Liver (tissue), 9 donors: ENCODE data around the gene FGG. TPM values are rescaled to one million over a fixed set of nuclear protein-coding genes. Genes with fewer than 3 reads are reported as not detected.

Experiments
- DNase-seq: peaks from one replicate; pipeline ENCODE4 v3.0.0-alpha.2; 2017; ENCODE audit warnings: low spot score
- H3K27ac ChIP-seq, 2 donors: one replicate each; pipeline ENCODE4 v1.7.0; 2013; ENCODE audit warnings: inconsistent platforms in 2 of 2, low read length in 2 of 2, control low read depth in 1 of 2, low read depth in 1 of 2, mild to moderate bottlenecking in 1 of 2
- H3K27me3 ChIP-seq, 4 donors: one replicate each; pipeline versions ENCODE4 v1.6.1 to v1.7.0; 2013; ENCODE audit warnings: low read length in 3 of 4, inconsistent platforms in 1 of 4, mild to moderate bottlenecking in 1 of 4, moderate library complexity in 1 of 4; ENCODE audit not compliant: control insufficient read depth in 4 of 4, insufficient read depth in 4 of 4
- H3K36me3 ChIP-seq, 4 donors: one replicate each; pipeline versions ENCODE4 v1.6.1 to v1.7.0; 2013; ENCODE audit warnings: low read length in 3 of 4, mild to moderate bottlenecking in 3 of 4, low read depth in 1 of 4, moderate library complexity in 1 of 4; ENCODE audit not compliant: control insufficient read depth in 4 of 4, insufficient read depth in 3 of 4
- H3K4me1 ChIP-seq, 4 donors: one replicate each; pipeline versions ENCODE4 v1.6.1 to v1.7.0; 2013; ENCODE audit warnings: low read length in 3 of 4, mild to moderate bottlenecking in 3 of 4, moderate library complexity in 1 of 4; ENCODE audit not compliant: control insufficient read depth in 4 of 4, insufficient read depth in 4 of 4
- H3K4me3 ChIP-seq, 3 donors: one replicate each; pipeline versions ENCODE4 v1.6.1 to v1.7.0; 2013; ENCODE audit warnings: low read length in 3 of 3, control low read depth in 1 of 3, low read depth in 1 of 3, mild to moderate bottlenecking in 1 of 3
- H3K9ac ChIP-seq, 2 donors: one replicate each; pipeline ENCODE4 v1.7.0; 2013; ENCODE audit warnings: low read length in 2 of 2, mild to moderate bottlenecking in 2 of 2, moderate library complexity in 2 of 2, control low read depth in 1 of 2, low read depth in 1 of 2
- H3K9me3 ChIP-seq, 4 donors: one replicate each; pipeline versions ENCODE4 v1.6.1 to v1.7.0; 2013; ENCODE audit warnings: low read length in 3 of 4; ENCODE audit not compliant: control insufficient read depth in 4 of 4
- EGR1 ChIP-seq, 2 donors: IDR thresholded peaks; 2 replicates each; pipeline ENCODE4 v1.6.1; 2016 to 2018; ENCODE audit warnings: antibody characterized with exemption in 2 of 2, low read depth in 2 of 2
- GABPA ChIP-seq, 2 donors: IDR thresholded peaks in 1 of 2; conservative IDR thresholded peaks in 1 of 2; 2 replicates each; pipeline ENCODE4 v1.6.1; 2016; ENCODE audit warnings: antibody characterized with exemption in 2 of 2, mild to moderate bottlenecking in 1 of 2, moderate library complexity in 1 of 2
- HNF4A ChIP-seq, 2 donors: conservative IDR thresholded peaks; 2 replicates each; pipeline ENCODE4 v1.6.1; 2016; ENCODE audit warnings: antibody characterized with exemption in 2 of 2, mild to moderate bottlenecking in 2 of 2
- JUND ChIP-seq, 2 donors: IDR thresholded peaks; 2 replicates each; pipeline ENCODE4 v1.6.1; 2016; ENCODE audit warnings: antibody characterized with exemption in 2 of 2
- NR2F2 ChIP-seq: IDR thresholded peaks from 2 replicates; pipeline ENCODE4 v1.6.1; 2016; ENCODE audit warnings: antibody characterized with exemption
- RAD21 ChIP-seq, 2 donors: IDR thresholded peaks; 2 replicates each; pipeline ENCODE4 v1.6.1; 2016; ENCODE audit warnings: antibody characterized with exemption in 2 of 2, mild to moderate bottlenecking in 2 of 2
- REST ChIP-seq: IDR thresholded peaks from 2 replicates; pipeline ENCODE4 v1.6.1; 2016; ENCODE audit warnings: antibody characterized with exemption, mild to moderate bottlenecking
- RXRA ChIP-seq, 2 donors: IDR thresholded peaks; 2 replicates each; pipeline ENCODE4 v1.6.1; 2017 to 2018; ENCODE audit warnings: antibody characterized with exemption in 2 of 2, mild to moderate bottlenecking in 1 of 2
- SP1 ChIP-seq: IDR thresholded peaks from 2 replicates; pipeline ENCODE4 v1.6.1; 2018; ENCODE audit warnings: antibody characterized with exemption, mild to moderate bottlenecking
- TAF1 ChIP-seq: conservative IDR thresholded peaks from 2 replicates; pipeline ENCODE4 v1.6.1; 2016; ENCODE audit warnings: antibody characterized with exemption, mild to moderate bottlenecking
- WGBS: extraction: QIAGEN DNeasy Blood & Tissue Kit; methylation state at CpG from one replicate; pipeline ENCODE4 v1.1.7; 2013; 5-methylcytosine and 5-hydroxymethylcytosine counted together
- polyA plus RNA-seq, 2 donors: library from polyadenylated mRNA; stranded (reverse) in 1 of 2; unstranded in 1 of 2; fragments of 200-250 nt in 1 of 2; fragments of >200 nt in 1 of 2; fragmentation: Nextera tagmentation in 1 of 2; extraction: Ambion mirVana in 1 of 2; gene quantifications; one replicate each; pipeline versions ENCODE4 v1.2.1 to v1.2.3, GENCODE V29; 2013 to 2015
- total RNA-seq, 2 donors: library from RNA; depleted of rRNA; stranded (reverse); fragments of >200 nt; gene quantifications; one replicate each; pipeline ENCODE4 v1.2.3, GENCODE V29; 2014
- TF ChIP-seq, protein P1 (sequence below): IDR thresholded peaks from 2 replicates; pipeline ENCODE4 v1.6.1; 2016; ENCODE audit warnings: antibody characterized with exemption
- TF ChIP-seq, protein P2 (sequence below): IDR thresholded peaks from 2 replicates; pipeline ENCODE4 v1.6.1; 2016; ENCODE audit warnings: antibody characterized with exemption
- TF ChIP-seq, protein P3 (sequence below): IDR thresholded peaks from 2 replicates; pipeline ENCODE4 v1.6.1; 2016; ENCODE audit warnings: antibody characterized with exemption
- TF ChIP-seq, protein P4 (sequence below): fragments of 150-350 bp; IDR thresholded peaks from 2 replicates; pipeline ENCODE4 v1.5.1; 2017; ENCODE audit warnings: improper control_type of control experiment, low read depth, low read length; ENCODE audit not compliant: missing input control
- donor health status: healthy.
- donor health status: healthy.
- donor health status: healthy.
- donor health status: healthy.
- donor health status: healthy.

The FGG gene
- total and polyA plus RNA-seq, 4 donors, result 7,404 to 20,700 (median 15,071) TPM

- peak overlapping the region; percentile 93 to 97 for H3K9ac ChIP-seq
- peak overlapping the region; percentile 39 to 99 (median 94) for H3K4me3 ChIP-seq
- peak overlapping the region; percentile 18 to 84 for H3K27ac ChIP-seq
- WGBS, result 37% methylated on average over 2 of the region's 2 CpGs
- no peaks in the 10 kb centered on the region for H3K27me3 ChIP-seq
- DNase-seq, result no peak
- H3K36me3 ChIP-seq, result peaks cover 2 to 35% (median 29%) of the 10 kb centered on the region in 4 donors
- TF ChIP-seq, protein P1, sequence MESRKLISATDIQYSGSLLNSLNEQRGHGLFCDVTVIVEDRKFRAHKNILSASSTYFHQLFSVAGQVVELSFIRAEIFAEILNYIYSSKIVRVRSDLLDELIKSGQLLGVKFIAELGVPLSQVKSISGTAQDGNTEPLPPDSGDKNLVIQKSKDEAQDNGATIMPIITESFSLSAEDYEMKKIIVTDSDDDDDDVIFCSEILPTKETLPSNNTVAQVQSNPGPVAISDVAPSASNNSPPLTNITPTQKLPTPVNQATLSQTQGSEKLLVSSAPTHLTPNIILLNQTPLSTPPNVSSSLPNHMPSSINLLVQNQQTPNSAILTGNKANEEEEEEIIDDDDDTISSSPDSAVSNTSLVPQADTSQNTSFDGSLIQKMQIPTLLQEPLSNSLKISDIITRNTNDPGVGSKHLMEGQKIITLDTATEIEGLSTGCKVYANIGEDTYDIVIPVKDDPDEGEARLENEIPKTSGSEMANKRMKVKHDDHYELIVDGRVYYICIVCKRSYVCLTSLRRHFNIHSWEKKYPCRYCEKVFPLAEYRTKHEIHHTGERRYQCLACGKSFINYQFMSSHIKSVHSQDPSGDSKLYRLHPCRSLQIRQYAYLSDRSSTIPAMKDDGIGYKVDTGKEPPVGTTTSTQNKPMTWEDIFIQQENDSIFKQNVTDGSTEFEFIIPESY, result no peak
- TF ChIP-seq REST (no peak), TAF1 (peak; percentile 21), NR2F2 (no peak), RXRA (IDR thresholded peaks at IDR 0.05) (peak in 1 of 2 donors; percentile 16), JUND (IDR thresholded peaks at IDR 0.05) (no peak)
- TF ChIP-seq, protein P2, sequence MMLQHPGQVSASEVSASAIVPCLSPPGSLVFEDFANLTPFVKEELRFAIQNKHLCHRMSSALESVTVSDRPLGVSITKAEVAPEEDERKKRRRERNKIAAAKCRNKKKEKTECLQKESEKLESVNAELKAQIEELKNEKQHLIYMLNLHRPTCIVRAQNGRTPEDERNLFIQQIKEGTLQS, result peak; percentile 29
- H3K4me1 ChIP-seq, result peaks cover 5 to 38% (median 21%) of the 10 kb centered on the region in 4 donors
- no peaks in the 10 kb centered on the region for H3K9me3 ChIP-seq
Observed at GRCh38 chr4:154588198-154588597, 24.3 kb downstream of the FGG start.

GRCh38 chr4:154586296-154587033 lies 26.0 kb downstream of the FGG start:
- H3K36me3 ChIP-seq, result peaks cover 2 to 35% (median 29%) of the 10 kb centered on the region in 4 donors
- TF ChIP-seq, protein P3, sequence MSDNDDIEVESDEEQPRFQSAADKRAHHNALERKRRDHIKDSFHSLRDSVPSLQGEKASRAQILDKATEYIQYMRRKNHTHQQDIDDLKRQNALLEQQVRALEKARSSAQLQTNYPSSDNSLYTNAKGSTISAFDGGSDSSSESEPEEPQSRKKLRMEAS, result peak; percentile 69
- no peak for TF ChIP-seq RAD21 (IDR thresholded peaks at IDR 0.05)
- TF ChIP-seq JUND (IDR thresholded peaks at IDR 0.05), result peak in 1 of 2 donors; percentile 21
- peak in 1 of 2 donors; percentile 14 for TF ChIP-seq EGR1 (IDR thresholded peaks at IDR 0.05; ENCODE audit: low read depth in 2 of 2)
- peak; percentile 17 for TF ChIP-seq SP1
- TF ChIP-seq HNF4A (conservative IDR thresholded peaks at IDR 0.05), result no peak
- TF ChIP-seq, protein P4, sequence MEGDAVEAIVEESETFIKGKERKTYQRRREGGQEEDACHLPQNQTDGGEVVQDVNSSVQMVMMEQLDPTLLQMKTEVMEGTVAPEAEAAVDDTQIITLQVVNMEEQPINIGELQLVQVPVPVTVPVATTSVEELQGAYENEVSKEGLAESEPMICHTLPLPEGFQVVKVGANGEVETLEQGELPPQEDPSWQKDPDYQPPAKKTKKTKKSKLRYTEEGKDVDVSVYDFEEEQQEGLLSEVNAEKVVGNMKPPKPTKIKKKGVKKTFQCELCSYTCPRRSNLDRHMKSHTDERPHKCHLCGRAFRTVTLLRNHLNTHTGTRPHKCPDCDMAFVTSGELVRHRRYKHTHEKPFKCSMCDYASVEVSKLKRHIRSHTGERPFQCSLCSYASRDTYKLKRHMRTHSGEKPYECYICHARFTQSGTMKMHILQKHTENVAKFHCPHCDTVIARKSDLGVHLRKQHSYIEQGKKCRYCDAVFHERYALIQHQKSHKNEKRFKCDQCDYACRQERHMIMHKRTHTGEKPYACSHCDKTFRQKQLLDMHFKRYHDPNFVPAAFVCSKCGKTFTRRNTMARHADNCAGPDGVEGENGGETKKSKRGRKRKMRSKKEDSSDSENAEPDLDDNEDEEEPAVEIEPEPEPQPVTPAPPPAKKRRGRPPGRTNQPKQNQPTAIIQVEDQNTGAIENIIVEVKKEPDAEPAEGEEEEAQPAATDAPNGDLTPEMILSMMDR, result no peak
- TF ChIP-seq GABPA (IDR thresholded peaks at IDR 0.05 in 1 of 2, conservative IDR thresholded peaks at IDR 0.05 in 1 of 2), result peak in 1 of 2 donors; percentile 18

More at GRCh38 chr4:154586296-154587033, 26.0 kb downstream of the FGG start:
- 35% methylated on average over 13 of the region's 13 CpGs for WGBS
- H3K9ac ChIP-seq, result peak overlapping the region; percentile 93 to 97
- no peaks in the 10 kb centered on the region for H3K9me3 ChIP-seq
- H3K4me1 ChIP-seq, result peaks cover 0 to 22% (median 7%) of the 10 kb centered on the region in 4 donors
- peak overlapping the region; percentile 14 to 37 for H3K27ac ChIP-seq
- peak overlapping the region; percentile 39 to 94 (median 65) for H3K4me3 ChIP-seq
- no peaks in the 10 kb centered on the region for H3K27me3 ChIP-seq
- no peak for DNase-seq
